Esophagus (tissue), 2 donors: ENCODE measurements around the gene CIAPIN1. TPM values are rescaled to one million over a fixed set of nuclear protein-coding genes. Genes with fewer than 3 reads are reported as not detected.
"Not testable (repeated sequence)": the region's sequence is repeated elsewhere in the genome, so short reads cannot be mapped to it uniquely, and the experiment has no call there.

Source experiments
- H3K27ac ChIP-seq, 2 donors: one replicate each; pipeline ENCODE4 v1.5.1; 2013; ENCODE audit warnings: low read depth in 2 of 2, mild to moderate bottlenecking in 2 of 2, inconsistent platforms in 1 of 2, low read length in 1 of 2, moderate library complexity in 1 of 2
- H3K27me3 ChIP-seq, 2 donors: one replicate each; pipeline ENCODE4 v1.6.1; 2013; ENCODE audit warnings: low read length in 2 of 2, control low read depth in 1 of 2, mild to moderate bottlenecking in 1 of 2; ENCODE audit not compliant: insufficient read depth in 2 of 2, control insufficient read depth in 1 of 2
- H3K36me3 ChIP-seq, 2 donors: one replicate each; pipeline ENCODE4 v1.6.1; 2013; ENCODE audit warnings: low read length in 1 of 2; ENCODE audit not compliant: control insufficient read depth in 2 of 2, insufficient read depth in 2 of 2
- H3K4me1 ChIP-seq, 2 donors: one replicate each; pipeline ENCODE4 v1.6.1; 2013; ENCODE audit warnings: low read length in 1 of 2; ENCODE audit not compliant: control insufficient read depth in 2 of 2, insufficient read depth in 2 of 2
- H3K4me3 ChIP-seq, 2 donors: one replicate each; pipeline ENCODE4 v1.5.1; 2013; ENCODE audit warnings: low read length in 2 of 2, mild to moderate bottlenecking in 2 of 2, low read depth in 1 of 2, moderate library complexity in 1 of 2
- H3K9me3 ChIP-seq, 2 donors: one replicate each; pipeline ENCODE4 v1.6.1; 2013; ENCODE audit warnings: mild to moderate bottlenecking in 2 of 2, low read depth in 1 of 2, low read length in 1 of 2, moderate library complexity in 1 of 2; ENCODE audit not compliant: control insufficient read depth in 2 of 2, insufficient read depth in 1 of 2
- WGBS, 2 donors: extraction: QIAGEN DNeasy Blood & Tissue Kit; methylation state at CpG; one replicate each; pipeline ENCODE4 v1.1.7; 2013; 5-methylcytosine and 5-hydroxymethylcytosine counted together
- polyA plus RNA-seq, 2 donors: library from polyadenylated mRNA; stranded (reverse); fragments of 200-250 nt; gene quantifications; one replicate each; pipeline ENCODE4 v1.2.3, GENCODE V29; 2013
- donor health status: healthy with polysubstance abuse.
- donor health status: Bipolar disorder and iron deficiency.

Gene CIAPIN1
- polyA plus RNA-seq, 2 donors = 11.7 to 31.6 TPM

GRCh38 chr16:57445510-57445909, 1.7 kb downstream of the CIAPIN1 start:
- Histone ChIP-seq H3K36me3 (no peaks in the 10 kb centered on the region), H3K4me1 (peaks cover 0 to 6% of the 10 kb centered on the region in 2 donors), H3K4me3 (no peak overlapping the region), H3K27ac (no peak overlapping the region), H3K27me3 (no peaks in the 10 kb centered on the region), H3K9me3 (peaks cover 0 to 2% of the 10 kb centered on the region in 2 donors)
- WGBS, 2 donors = 89 to 91% methylated on average over 2 of the region's 2 CpGs

DNA sequence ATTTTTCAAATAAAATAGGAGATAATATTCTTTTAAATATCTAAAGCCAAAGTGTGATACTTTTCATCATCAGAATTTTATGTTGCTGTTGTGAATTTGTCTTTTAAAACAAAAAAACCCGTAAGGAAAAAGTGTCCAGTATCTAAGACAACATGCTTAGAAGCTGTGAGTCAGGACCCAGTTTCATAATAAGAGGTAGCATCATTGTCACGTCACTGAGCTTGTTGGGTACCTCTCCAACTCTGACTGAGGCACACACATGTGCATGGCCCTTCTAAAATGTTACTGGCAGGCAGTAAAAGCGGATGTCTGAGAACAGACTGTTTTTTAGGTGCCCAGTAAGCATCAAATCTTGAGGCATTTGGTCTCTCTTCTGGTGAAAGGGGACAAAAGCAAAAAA, 2.5 kb downstream of the CIAPIN1 start:
- Histone ChIP-seq H3K4me1 (peaks cover 0 to 6% of the 10 kb centered on the region in 2 donors), H3K9me3 (peaks cover 0 to 2% of the 10 kb centered on the region in 2 donors), H3K27ac (peak overlapping the region in 1 of 2 donors; percentile 2), H3K27me3 (no peaks in the 10 kb centered on the region), H3K36me3 (no peaks in the 10 kb centered on the region), H3K4me3 (no peak overlapping the region)
- 71 to 73% methylated on average over 3 of the region's 3 CpGs for WGBS, 2 donors

DNA sequence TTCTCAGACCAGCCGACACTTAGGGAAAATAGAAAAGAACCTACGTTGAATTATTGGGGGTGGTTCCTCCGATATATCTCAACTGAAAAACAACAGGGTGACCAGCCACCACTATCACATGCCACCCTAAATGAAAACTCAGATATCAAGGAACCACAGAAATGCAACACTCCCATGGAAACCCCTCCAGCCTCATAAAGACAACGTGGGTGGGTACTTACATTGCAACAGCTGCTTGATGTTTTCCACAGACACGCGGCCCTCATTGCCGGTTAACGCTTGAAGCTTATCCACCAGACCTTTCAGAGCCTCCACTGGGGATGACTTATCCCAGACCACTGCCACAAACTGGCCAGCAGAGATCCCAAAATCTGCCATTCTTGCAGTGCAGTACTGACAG, 6.6 kb downstream of the CIAPIN1 start:
- H3K4me1 ChIP-seq, H3K27ac ChIP-seq, H3K4me3 ChIP-seq, H3K27me3 ChIP-seq, H3K36me3 ChIP-seq, H3K9me3 ChIP-seq: not testable (repeated sequence)
- WGBS, 2 donors = 78 to 98% methylated on average over 8 of the region's 8 CpGs

- H3K27ac ChIP-seq, H3K27me3 ChIP-seq, H3K4me3 ChIP-seq, H3K9me3 ChIP-seq, H3K36me3 ChIP-seq, H3K4me1 ChIP-seq: not testable (repeated sequence)
- WGBS, 2 donors = 98 to 99% methylated on average over 8 of the region's 8 CpGs
Measured at GRCh38 chr16:57439947-57440346, 7.2 kb downstream of the CIAPIN1 start.

- no peak overlapping the region for H3K4me3 ChIP-seq
- no peaks in the 10 kb centered on the region for H3K4me1 ChIP-seq
- H3K27me3 ChIP-seq = no peaks in the 10 kb centered on the region
- no peak overlapping the region for H3K27ac ChIP-seq
- H3K9me3 ChIP-seq = peaks cover 0 to 2% of the 10 kb centered on the region in 2 donors
- WGBS, 2 donors = 85 to 95% methylated on average over 1 of the region's 1 CpG
- H3K36me3 ChIP-seq = peaks cover 27% of the 10 kb centered on the region in 2 donors
Measured at GRCh38 chr16:57435838-57436237, 11.3 kb downstream of the CIAPIN1 start.

- Histone ChIP-seq H3K4me1 (no peaks in the 10 kb centered on the region), H3K27ac (no peak overlapping the region), H3K36me3 (peaks cover 30 to 32% of the 10 kb centered on the region in 2 donors), H3K27me3 (no peaks in the 10 kb centered on the region), H3K4me3 (no peak overlapping the region), H3K9me3 (no peaks in the 10 kb centered on the region)
- 91 to 96% methylated on average over 2 of the region's 2 CpGs for WGBS, 2 donors
Measured at GRCh38 chr16:57434003-57434402, 13.2 kb downstream of the CIAPIN1 start.

DNA sequence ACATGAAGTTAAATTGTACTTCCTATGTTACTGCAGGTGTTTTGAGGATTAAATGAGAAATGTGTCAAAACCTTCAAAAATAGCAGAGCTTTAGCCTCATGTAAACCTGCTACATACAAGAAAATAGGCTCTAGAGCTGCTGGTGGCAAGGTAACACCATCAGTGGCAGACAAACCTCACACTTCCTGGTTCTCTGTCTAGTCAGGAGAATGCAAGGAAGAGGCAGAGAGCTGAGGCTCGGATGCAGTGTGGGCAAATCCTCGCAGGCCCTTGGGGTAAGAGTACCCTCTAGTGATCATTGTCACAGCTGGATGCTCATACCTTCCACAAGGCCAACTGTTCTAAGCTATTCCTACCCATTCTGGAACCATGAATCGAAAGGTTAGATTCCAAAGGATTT, 14.2 kb downstream of the CIAPIN1 start:
- H3K9me3 ChIP-seq = no peaks in the 10 kb centered on the region
- H3K4me1 ChIP-seq = no peaks in the 10 kb centered on the region
- H3K27me3 ChIP-seq = no peaks in the 10 kb centered on the region
- no peak overlapping the region for H3K4me3 ChIP-seq
- peak overlapping the region in 1 of 2 donors; percentile 54 for H3K27ac ChIP-seq
- 86 to 89% methylated on average over 3 of the region's 3 CpGs for whole genome bisulfite sequencing, 2 donors
- H3K36me3 ChIP-seq = peaks cover 33 to 38% of the 10 kb centered on the region in 2 donors

- no peaks in the 10 kb centered on the region for H3K9me3 ChIP-seq
- peaks cover 33 to 38% of the 10 kb centered on the region in 2 donors for H3K36me3 ChIP-seq
- 76 to 85% methylated on average over 2 of the region's 2 CpGs for WGBS, 2 donors
- H3K27me3 ChIP-seq = no peaks in the 10 kb centered on the region
- peak overlapping the region; percentile 53 to 78 for H3K27ac ChIP-seq
- H3K4me3 ChIP-seq = no peak overlapping the region
- H3K4me1 ChIP-seq = no peaks in the 10 kb centered on the region
Measured at GRCh38 chr16:57432505-57432904, 14.7 kb downstream of the CIAPIN1 start.

- Histone ChIP-seq H3K36me3 (peaks cover 33 to 37% of the 10 kb centered on the region in 2 donors), H3K27me3 (no peaks in the 10 kb centered on the region), H3K4me3 (no peak overlapping the region), H3K4me1 (no peaks in the 10 kb centered on the region), H3K9me3 (no peaks in the 10 kb centered on the region), H3K27ac (no peak overlapping the region)
- WGBS, 2 donors = 84 to 85% methylated on average over 5 of the region's 5 CpGs
Measured at GRCh38 chr16:57430955-57431354, 16.2 kb downstream of the CIAPIN1 start.

GRCh38 chr16:57427824-57428223, 19.4 kb downstream of the CIAPIN1 start:
- Histone ChIP-seq H3K27ac (no peak overlapping the region), H3K27me3 (no peaks in the 10 kb centered on the region), H3K36me3 (peaks cover 15 to 26% of the 10 kb centered on the region in 2 donors), H3K4me1 (no peaks in the 10 kb centered on the region), H3K4me3 (no peak overlapping the region), H3K9me3 (no peaks in the 10 kb centered on the region)
